Astrocyte of the spinal cord (primary cell): Measurements from ENCODE around the gene FGF3.

Source experiments
- DNase-seq: peaks from one replicate; pipeline ENCODE4 v3.0.0; 2011; ENCODE audit warnings: low read depth, low spot score
- H3K4me3 ChIP-seq: 2 replicates; pipeline ENCODE4 v1.5.1; 2011; ENCODE audit warnings: low read depth, mild to moderate bottlenecking, low read length, moderate library complexity
- in situ Hi-C: cut with HindIII; loops from 2 replicates; pipeline ENCODE4 v1.10.0; 2017; ENCODE audit warnings: low sequenced_read_pairs
- TF ChIP-seq, protein P1 (sequence below): IDR thresholded peaks from 2 replicates; pipeline ENCODE4 v1.5.1; 2012; ENCODE audit warnings: low read depth, mild to moderate bottlenecking, low read length, inconsistent platforms

FGF3 gene

GRCh38 chr11:69844396-69844795, 25.2 kb upstream of the FGF3 start:
- no peak for DNase-seq
- TF ChIP-seq, protein P1, sequence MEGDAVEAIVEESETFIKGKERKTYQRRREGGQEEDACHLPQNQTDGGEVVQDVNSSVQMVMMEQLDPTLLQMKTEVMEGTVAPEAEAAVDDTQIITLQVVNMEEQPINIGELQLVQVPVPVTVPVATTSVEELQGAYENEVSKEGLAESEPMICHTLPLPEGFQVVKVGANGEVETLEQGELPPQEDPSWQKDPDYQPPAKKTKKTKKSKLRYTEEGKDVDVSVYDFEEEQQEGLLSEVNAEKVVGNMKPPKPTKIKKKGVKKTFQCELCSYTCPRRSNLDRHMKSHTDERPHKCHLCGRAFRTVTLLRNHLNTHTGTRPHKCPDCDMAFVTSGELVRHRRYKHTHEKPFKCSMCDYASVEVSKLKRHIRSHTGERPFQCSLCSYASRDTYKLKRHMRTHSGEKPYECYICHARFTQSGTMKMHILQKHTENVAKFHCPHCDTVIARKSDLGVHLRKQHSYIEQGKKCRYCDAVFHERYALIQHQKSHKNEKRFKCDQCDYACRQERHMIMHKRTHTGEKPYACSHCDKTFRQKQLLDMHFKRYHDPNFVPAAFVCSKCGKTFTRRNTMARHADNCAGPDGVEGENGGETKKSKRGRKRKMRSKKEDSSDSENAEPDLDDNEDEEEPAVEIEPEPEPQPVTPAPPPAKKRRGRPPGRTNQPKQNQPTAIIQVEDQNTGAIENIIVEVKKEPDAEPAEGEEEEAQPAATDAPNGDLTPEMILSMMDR, result no peak
- in situ Hi-C loops, result no loop called here
- no peak overlapping the region for H3K4me3 ChIP-seq

DNA sequence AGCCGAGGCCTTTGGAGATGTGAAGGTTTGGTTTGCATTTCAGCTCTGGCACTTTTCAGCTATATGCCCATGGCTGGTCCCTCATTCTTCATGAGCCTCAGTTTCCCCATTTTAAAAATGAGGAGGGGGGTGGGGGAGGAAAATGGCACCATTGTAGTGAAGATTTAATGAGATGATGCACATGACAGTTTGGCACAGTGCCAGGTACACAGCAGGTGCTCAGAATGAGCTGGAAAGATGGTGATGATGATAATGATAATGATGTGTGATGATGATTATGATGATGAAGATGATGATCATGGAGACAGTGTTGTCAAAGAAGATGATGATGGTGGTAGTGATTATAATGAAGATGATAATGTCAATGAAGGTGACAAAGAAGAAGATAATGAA, 24.3 kb upstream of the FGF3 start:
- no peak for DNase-seq
- in situ Hi-C loops, result no loop called here
- H3K4me3 ChIP-seq, result no peak overlapping the region
- TF ChIP-seq, protein P1, result no peak

- in situ Hi-C loops, result no loop called here
- no peak overlapping the region for H3K4me3 ChIP-seq
- TF ChIP-seq, protein P1, result no peak
- no peak for DNase-seq
These were observed 23.7 kb upstream of the FGF3 start for GRCh38 chr11:69842746-69843528.

DNA sequence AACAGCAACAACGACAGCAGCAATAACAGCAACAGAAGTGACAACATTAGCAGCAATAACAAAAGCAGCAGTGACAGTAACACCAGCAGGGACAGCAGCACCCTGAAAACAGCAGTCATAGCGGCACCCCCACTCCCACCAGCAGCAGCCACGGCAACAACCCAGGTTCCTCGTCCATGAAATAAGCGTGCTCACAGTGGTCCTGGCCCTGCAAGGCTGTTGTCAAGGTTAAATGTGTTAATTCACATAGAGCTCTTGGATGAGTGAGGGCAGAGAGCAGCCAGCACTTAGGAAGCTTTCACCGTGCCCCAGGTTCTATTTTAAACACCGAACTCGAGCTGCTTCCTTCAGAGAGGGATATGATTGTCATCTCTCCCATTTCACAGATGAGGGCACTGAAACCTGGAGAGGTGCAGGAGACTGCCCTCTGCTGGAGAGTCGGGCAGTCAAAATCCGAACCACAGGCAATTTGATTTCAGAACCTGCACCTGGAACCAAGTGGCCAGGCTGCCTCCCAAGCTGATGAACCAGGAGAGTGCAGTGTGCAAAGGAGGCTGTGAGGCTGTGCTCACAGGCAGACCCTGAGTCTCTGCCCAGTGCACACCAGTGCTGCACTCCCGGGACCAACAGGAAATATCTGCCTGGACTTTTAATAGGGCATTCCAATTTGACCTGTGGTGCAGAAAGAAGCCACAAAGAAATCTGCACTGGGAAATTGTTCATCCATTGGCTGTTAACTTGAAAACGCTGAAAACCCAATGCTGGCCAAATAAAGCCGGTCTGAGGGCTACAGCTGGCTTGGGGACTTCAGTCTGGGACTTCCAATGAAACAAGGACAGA, 22.9 kb upstream of the FGF3 start:
- in situ Hi-C loops, result no loop called here
- TF ChIP-seq, protein P1, result peak; percentile 52
- no peak overlapping the region for H3K4me3 ChIP-seq
- no peak for DNase-seq

- TF ChIP-seq, protein P1, result no peak
- no peak overlapping the region for H3K4me3 ChIP-seq
- in situ Hi-C loops, result no loop called here
- DNase-seq, result no peak
These were observed 22.1 kb upstream of the FGF3 start for GRCh38 chr11:69841170-69841858.

- H3K4me3 ChIP-seq, result no peak overlapping the region
- in situ Hi-C loops, result no loop called here
- TF ChIP-seq, protein P1, result no peak
- no peak for DNase-seq
These were observed 21.4 kb upstream of the FGF3 start for GRCh38 chr11:69840371-69841169.
